HG02970 (cell line): Measurements from ENCODE around the gene CFAP20DC.

Experiments
- ATAC-seq: cut with Tn5 transposase; IDR thresholded peaks from one replicate; pipeline ENCODE4 v1.9.1; 2021; ENCODE audit warnings: mild to moderate bottlenecking, moderate library complexity, moderate number of reproducible peaks; ENCODE audit not compliant: unreplicated experiment, low FRiP score

Gene CFAP20DC

GRCh38 chr3:59027607-59028006, 22.2 kb downstream of the CFAP20DC start:
- no peak for ATAC-seq

GRCh38 chr3:59023612-59024011, 26.2 kb downstream of the CFAP20DC start:
- no peak for ATAC-seq

GRCh38 chr3:59017617-59017984, 32.2 kb downstream of the CFAP20DC start:
- ATAC-seq, result no peak

GRCh38 chr3:59016930-59017616, 32.8 kb downstream of the CFAP20DC start:
- no peak for ATAC-seq

GRCh38 chr3:59013611-59014010, 36.2 kb downstream of the CFAP20DC start:
- ATAC-seq, result no peak

GRCh38 chr3:59006634-59007517, 42.9 kb downstream of the CFAP20DC start:
- no peak for ATAC-seq

GRCh38 chr3:59001675-59002074, 48.1 kb downstream of the CFAP20DC start:
- ATAC-seq, result no peak

GRCh38 chr3:58999774-59000160, 50.1 kb downstream of the CFAP20DC start:
- no peak for ATAC-seq

GRCh38 chr3:58999134-58999773, 50.6 kb downstream of the CFAP20DC start:
- no peak for ATAC-seq

GRCh38 chr3:58998476-58999117, 51.2 kb downstream of the CFAP20DC start:
- ATAC-seq, result no peak

- no peak for ATAC-seq
Measured at GRCh38 chr3:58996730-58997129, 53.1 kb downstream of the CFAP20DC start.

- ATAC-seq, result no peak
Measured at GRCh38 chr3:58994746-58995330, 55.0 kb downstream of the CFAP20DC start.

- ATAC-seq, result no peak
Measured at GRCh38 chr3:58993547-58993946, 56.3 kb downstream of the CFAP20DC start.

- ATAC-seq, result no peak
Measured at GRCh38 chr3:58991623-58992022, 58.2 kb downstream of the CFAP20DC start.

GRCh38 chr3:58991026-58991425, 58.8 kb downstream of the CFAP20DC start:
- no peak for ATAC-seq

GRCh38 chr3:58989955-58990354, 59.9 kb downstream of the CFAP20DC start:
- ATAC-seq, result no peak

GRCh38 chr3:58989163-58989562, 60.7 kb downstream of the CFAP20DC start:
- ATAC-seq, result no peak

GRCh38 chr3:58988041-58988440, 61.8 kb downstream of the CFAP20DC start:
- ATAC-seq, result no peak

- no peak for ATAC-seq
Measured at GRCh38 chr3:58986654-58987053, 63.2 kb downstream of the CFAP20DC start.

- ATAC-seq, result no peak
Measured at GRCh38 chr3:58979840-58980239, 70.0 kb downstream of the CFAP20DC start.
